Heart right ventricle (tissue), 16 donors: ENCODE results near the gene GPATCH2L. TPM values are rescaled to one million over a fixed set of nuclear protein-coding genes. Genes with fewer than 3 reads are reported as not detected.

Experiments
- ATAC-seq, 8 donors: fragments of 200-7000 bp; cut with Tn5 transposase; one replicate each; pipeline ENCODE4 v1.9.1; 2020; ENCODE audit warnings: mild to moderate bottlenecking in 8 of 8, moderate library complexity in 8 of 8, moderate number of reproducible peaks in 1 of 8
- DNase-seq, 2 donors: peaks; one replicate each; pipeline ENCODE4 v3.0.0-alpha.2; 2020
- H3K27ac ChIP-seq, 10 donors: fragments of 200-600 bp; sonication (generic) in 2 of 10; one replicate each; pipeline versions ENCODE4 v1.5.0 to v1.8.0; 2020 to 2022; ENCODE audit warnings: mild to moderate bottlenecking in 3 of 10
- H3K27me3 ChIP-seq, 7 donors: fragments of 200-600 bp; one replicate each; pipeline ENCODE4 v1.8.0; 2021 to 2022; ENCODE audit warnings: mild to moderate bottlenecking in 2 of 7
- H3K36me3 ChIP-seq, 9 donors: fragments of 200-600 bp; sonication (generic) in 1 of 9; one replicate each; pipeline versions ENCODE4 v1.5.0 to v1.8.0; 2020 to 2022; ENCODE audit warnings: mild to moderate bottlenecking in 2 of 9
- H3K4me1 ChIP-seq, 9 donors: fragments of 200-600 bp; sonication (generic) in 1 of 9; one replicate each; pipeline versions ENCODE4 v1.5.0 to v1.8.0; 2020 to 2022; ENCODE audit warnings: mild to moderate bottlenecking in 4 of 9
- H3K4me3 ChIP-seq, 10 donors: fragments of 200-600 bp; sonication (generic) in 2 of 10; one replicate each; pipeline versions ENCODE4 v1.5.0 to v1.8.0; 2020 to 2022; ENCODE audit warnings: mild to moderate bottlenecking in 7 of 10, moderate library complexity in 2 of 10
- H3K9me3 ChIP-seq, 11 donors: fragments of 200-600 bp in 10 of 11; sonication (generic) in 2 of 11; one replicate each; pipeline versions ENCODE4 v1.5.0 to v1.8.0; 2013 to 2022; ENCODE audit warnings: mild to moderate bottlenecking in 2 of 11, control low read depth in 1 of 11, moderate library complexity in 1 of 11
- WGBS, 2 donors: extraction: QIAGEN DNeasy Blood & Tissue Kit; methylation state at CpG; one replicate each; pipeline ENCODE4 v1.1.7; 2013; ENCODE audit warnings: inconsistent platforms in 1 of 2; 5-methylcytosine and 5-hydroxymethylcytosine counted together
- intact Hi-C, 10 donors: fragments of 100-400 bp; cut with DNase I; formaldehyde crosslinking; loops; one replicate each; pipeline versions ENCODE4 v1.11.1 to v1.14.2; 2022
- polyA plus RNA-seq, 2 donors: library from polyadenylated mRNA; stranded (reverse); fragments of 200-250 nt; gene quantifications; one replicate each; pipeline ENCODE4 v1.2.3, GENCODE V29; 2013
- total RNA-seq, 10 donors: library from RNA; stranded (reverse); fragmentation: NEBNext Ultra II Directional in 3 of 10; extraction: Animal tissue kit (Norgen Biotek cat#: 25700) in 3 of 10; gene quantifications; one replicate each; pipeline versions ENCODE4 v1.2.1 to v1.2.4, GENCODE V29; 2021 to 2023
- TF ChIP-seq, protein P1 (sequence below), 9 donors: fragments of 200-600 bp; sonication (generic) in 2 of 9; IDR thresholded peaks; one replicate each; pipeline versions ENCODE4 v1.5.0 to v1.8.0; 2021 to 2022; ENCODE audit warnings: antibody characterized with exemption in 9 of 9, mild to moderate bottlenecking in 5 of 9, moderate library complexity in 1 of 9
- donor health status: Arrhythmogenic right ventricular cardiomyopathy.
- donor health status: ischemic (EF 13 %, LVEDD 7.1; RV severe dilation, severe dysfunction).
- donor health status: healthy with polysubstance abuse.
- donor health status: DM: no; HTN: yes; CAD: no.
- donor health status: DM: no; HTN: no; CAD: no.
- donor health status: ischemic (EF 25% LVEDD 6.9; RV normal size, moderate dysfunction).
- donor health status: ischemic (EF 25% LVEDD 5.7; RV mildly dilated, moderate dysfunction).
- donor health status: healthy.
- donor health status: DM: yes; HTN: yes; CAD: no.
- donor health status: Ischemic cardiomyopathy.
- donor health status: ischemic (EF 35%, LVEDD 5.7; RV mildly dilated, moderate dysfunction).
- donor health status: nonischemic (EF 11% LVEDD 7.7; RV severe dilation, severe dysfunction).
- donor health status: DM: yes; HTN: yes; CAD: no.
- donor health status: PGD.
- donor health status: ischemic (EF 29% LVEDD 5.4; RV normal size, mild dysfunction).
- donor health status: nonischemic (EF 23%, LVEDD 6.1; RV moderate dilation, normal function).

GPATCH2L gene
- total and polyA plus RNA-seq, 12 donors: 4.6 to 27.9 (median 24.6) TPM

GRCh38 chr14:76201162-76201561 lies 49.4 kb downstream of the GPATCH2L start:
- TF ChIP-seq, protein P1, sequence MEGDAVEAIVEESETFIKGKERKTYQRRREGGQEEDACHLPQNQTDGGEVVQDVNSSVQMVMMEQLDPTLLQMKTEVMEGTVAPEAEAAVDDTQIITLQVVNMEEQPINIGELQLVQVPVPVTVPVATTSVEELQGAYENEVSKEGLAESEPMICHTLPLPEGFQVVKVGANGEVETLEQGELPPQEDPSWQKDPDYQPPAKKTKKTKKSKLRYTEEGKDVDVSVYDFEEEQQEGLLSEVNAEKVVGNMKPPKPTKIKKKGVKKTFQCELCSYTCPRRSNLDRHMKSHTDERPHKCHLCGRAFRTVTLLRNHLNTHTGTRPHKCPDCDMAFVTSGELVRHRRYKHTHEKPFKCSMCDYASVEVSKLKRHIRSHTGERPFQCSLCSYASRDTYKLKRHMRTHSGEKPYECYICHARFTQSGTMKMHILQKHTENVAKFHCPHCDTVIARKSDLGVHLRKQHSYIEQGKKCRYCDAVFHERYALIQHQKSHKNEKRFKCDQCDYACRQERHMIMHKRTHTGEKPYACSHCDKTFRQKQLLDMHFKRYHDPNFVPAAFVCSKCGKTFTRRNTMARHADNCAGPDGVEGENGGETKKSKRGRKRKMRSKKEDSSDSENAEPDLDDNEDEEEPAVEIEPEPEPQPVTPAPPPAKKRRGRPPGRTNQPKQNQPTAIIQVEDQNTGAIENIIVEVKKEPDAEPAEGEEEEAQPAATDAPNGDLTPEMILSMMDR (IDR thresholded peaks at IDR 0.05): no peak
- Histone ChIP-seq H3K36me3 (peaks cover 0 to 99% (median 22%) of the 10 kb centered on the region in 9 donors), H3K9me3 (no peaks in the 10 kb centered on the region), H3K27me3 (no peaks in the 10 kb centered on the region), H3K4me3 (no peak overlapping the region), H3K4me1 (peaks cover 0 to 10% (median 0%) of the 10 kb centered on the region in 9 donors), H3K27ac (no peak overlapping the region)
- WGBS, 2 donors: 98 to 99% methylated on average over 5 of the region's 5 CpGs
- no peak for ATAC-seq
- intact Hi-C loops: no loop called here
- no peak for DNase-seq

GRCh38 chr14:76203086-76204001 lies 51.6 kb downstream of the GPATCH2L start:
- no peak overlapping the region for H3K27ac ChIP-seq
- ATAC-seq (peak in 5 of 8 donors; percentile 33 to 74 (median 44)), DNase-seq (peak in 1 of 2 donors; percentile 7)
- 90 to 91% methylated on average over 11 of the region's 11 CpGs for WGBS, 2 donors
- TF ChIP-seq, protein P1 (IDR thresholded peaks at IDR 0.05): no peak
- peaks cover 0 to 10% (median 0%) of the 10 kb centered on the region in 9 donors for H3K4me1 ChIP-seq
- no peaks in the 10 kb centered on the region for H3K9me3 ChIP-seq
- intact Hi-C loops: no loop called here
- no peaks in the 10 kb centered on the region for H3K27me3 ChIP-seq
- H3K36me3 ChIP-seq: peaks cover 0 to 88% (median 11%) of the 10 kb centered on the region in 9 donors
- H3K4me3 ChIP-seq: no peak overlapping the region

GRCh38 chr14:76204461-76205230 lies 52.9 kb downstream of the GPATCH2L start:
- Histone ChIP-seq H3K27ac (no peak overlapping the region), H3K9me3 (no peaks in the 10 kb centered on the region), H3K36me3 (peaks cover 0 to 75% (median 11%) of the 10 kb centered on the region in 9 donors), H3K4me1 (peaks cover 0 to 10% (median 0%) of the 10 kb centered on the region in 9 donors), H3K27me3 (no peaks in the 10 kb centered on the region), H3K4me3 (no peak overlapping the region)
- 94 to 96% methylated on average over 5 of the region's 5 CpGs for WGBS, 2 donors
- intact Hi-C loops: no loop called here
- peak in 1 of 8 donors; percentile 20 for ATAC-seq
- no peak for DNase-seq
- TF ChIP-seq, protein P1 (IDR thresholded peaks at IDR 0.05): no peak

- intact Hi-C loops: no loop called here
- no peak for ATAC-seq
- WGBS, 2 donors: 92 to 95% methylated on average over 5 of the region's 5 CpGs
These were observed 54.0 kb downstream of the GPATCH2L start for GRCh38 chr14:76205708-76206107.

More at GRCh38 chr14:76205708-76206107, 54.0 kb downstream of the GPATCH2L start:
- Histone ChIP-seq H3K9me3 (no peaks in the 10 kb centered on the region), H3K27me3 (no peaks in the 10 kb centered on the region), H3K4me1 (peaks cover 0 to 10% (median 0%) of the 10 kb centered on the region in 9 donors), H3K36me3 (peaks cover 0 to 65% (median 11%) of the 10 kb centered on the region in 9 donors), H3K4me3 (no peak overlapping the region), H3K27ac (no peak overlapping the region)
- TF ChIP-seq, protein P1 (IDR thresholded peaks at IDR 0.05): no peak
- DNase-seq: no peak
